Mesothelial cell of epicardium (in vitro differentiated cells): ENCODE data around the gene HNF1B. TPM values are rescaled to one million over a fixed set of nuclear protein-coding genes. Genes with fewer than 3 reads are reported as not detected.

ENCODE experiments used
- DNase-seq, 2 experiments: peaks; one replicate each; pipeline ENCODE4 v3.0.0; 2021; ENCODE audit warnings: low spot score in 2 of 2; ENCODE audit not compliant: unreplicated experiment in 2 of 2
- H3K27ac Mint-ChIP-seq: 2 replicates; pipeline ENCODE4 v1.8.0; 2021; ENCODE audit warnings: mixed read lengths
- H3K27me3 Mint-ChIP-seq: 2 replicates; pipeline ENCODE4 v1.8.0; 2021; ENCODE audit warnings: low read depth, mixed read lengths
- H3K36me3 Mint-ChIP-seq: 2 replicates; pipeline ENCODE4 v1.8.0; 2021; ENCODE audit warnings: mixed read lengths
- H3K4me1 Mint-ChIP-seq: 2 replicates; pipeline ENCODE4 v1.8.0; 2021; ENCODE audit warnings: mixed read lengths
- H3K4me3 Mint-ChIP-seq: 2 replicates; pipeline ENCODE4 v1.8.0; 2021; ENCODE audit warnings: mild to moderate bottlenecking, moderate library complexity, mixed read lengths
- H3K9me3 Mint-ChIP-seq: 2 replicates; pipeline ENCODE4 v1.8.0; 2021; ENCODE audit warnings: mixed read lengths
- total RNA-seq: library from RNA; stranded (reverse); gene quantifications from 3 replicates; pipeline ENCODE4 v1.2.1, GENCODE V29; 2021
- TF ChIP-seq, protein P1 (sequence below): fragments of 200-600 bp; sonication (generic); IDR thresholded peaks from one replicate; pipeline ENCODE4 v1.5.0; 2021; ENCODE audit warnings: antibody characterized with exemption; ENCODE audit not compliant: unreplicated experiment

HNF1B gene
- total RNA-seq, 1 donor from 2014 or later: 0.29 TPM

DNA sequence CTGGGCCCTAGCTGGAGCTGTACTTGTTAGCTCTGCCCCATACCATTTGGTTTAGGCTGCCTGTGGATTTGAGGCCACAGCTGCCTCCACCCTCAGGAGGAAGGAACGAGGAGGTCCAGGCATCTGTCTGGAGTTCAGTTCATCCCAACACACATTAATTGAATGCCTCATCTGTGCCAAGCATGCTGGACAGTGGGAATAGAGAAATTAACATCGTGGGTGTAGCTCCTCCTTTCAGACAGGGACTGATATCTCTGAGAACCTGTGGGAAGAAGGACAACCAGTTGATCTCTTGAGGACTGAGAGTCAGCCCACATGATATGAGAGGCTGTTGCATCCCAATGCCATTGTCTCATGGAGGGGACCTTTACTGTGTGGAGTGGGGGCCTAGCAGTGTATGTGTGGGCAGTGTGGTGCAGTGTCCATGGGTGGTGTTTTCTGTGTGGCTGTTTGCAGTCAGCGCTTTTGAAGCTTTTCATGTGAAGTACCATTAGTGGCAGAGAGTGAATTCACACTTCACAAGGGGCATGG, 72.2 kb downstream of the HNF1B start:
- no peak for DNase-seq
- H3K4me1 Mint-ChIP-seq: peaks cover 19% of the 10 kb centered on the region
- no peak overlapping the region for H3K27ac Mint-ChIP-seq
- no peaks in the 10 kb centered on the region for H3K9me3 Mint-ChIP-seq
- H3K27me3 Mint-ChIP-seq: peaks cover 1% of the 10 kb centered on the region
- no peak overlapping the region for H3K4me3 Mint-ChIP-seq
- H3K36me3 Mint-ChIP-seq: no peaks in the 10 kb centered on the region
- TF ChIP-seq, protein P1, sequence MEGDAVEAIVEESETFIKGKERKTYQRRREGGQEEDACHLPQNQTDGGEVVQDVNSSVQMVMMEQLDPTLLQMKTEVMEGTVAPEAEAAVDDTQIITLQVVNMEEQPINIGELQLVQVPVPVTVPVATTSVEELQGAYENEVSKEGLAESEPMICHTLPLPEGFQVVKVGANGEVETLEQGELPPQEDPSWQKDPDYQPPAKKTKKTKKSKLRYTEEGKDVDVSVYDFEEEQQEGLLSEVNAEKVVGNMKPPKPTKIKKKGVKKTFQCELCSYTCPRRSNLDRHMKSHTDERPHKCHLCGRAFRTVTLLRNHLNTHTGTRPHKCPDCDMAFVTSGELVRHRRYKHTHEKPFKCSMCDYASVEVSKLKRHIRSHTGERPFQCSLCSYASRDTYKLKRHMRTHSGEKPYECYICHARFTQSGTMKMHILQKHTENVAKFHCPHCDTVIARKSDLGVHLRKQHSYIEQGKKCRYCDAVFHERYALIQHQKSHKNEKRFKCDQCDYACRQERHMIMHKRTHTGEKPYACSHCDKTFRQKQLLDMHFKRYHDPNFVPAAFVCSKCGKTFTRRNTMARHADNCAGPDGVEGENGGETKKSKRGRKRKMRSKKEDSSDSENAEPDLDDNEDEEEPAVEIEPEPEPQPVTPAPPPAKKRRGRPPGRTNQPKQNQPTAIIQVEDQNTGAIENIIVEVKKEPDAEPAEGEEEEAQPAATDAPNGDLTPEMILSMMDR: no peak

DNA sequence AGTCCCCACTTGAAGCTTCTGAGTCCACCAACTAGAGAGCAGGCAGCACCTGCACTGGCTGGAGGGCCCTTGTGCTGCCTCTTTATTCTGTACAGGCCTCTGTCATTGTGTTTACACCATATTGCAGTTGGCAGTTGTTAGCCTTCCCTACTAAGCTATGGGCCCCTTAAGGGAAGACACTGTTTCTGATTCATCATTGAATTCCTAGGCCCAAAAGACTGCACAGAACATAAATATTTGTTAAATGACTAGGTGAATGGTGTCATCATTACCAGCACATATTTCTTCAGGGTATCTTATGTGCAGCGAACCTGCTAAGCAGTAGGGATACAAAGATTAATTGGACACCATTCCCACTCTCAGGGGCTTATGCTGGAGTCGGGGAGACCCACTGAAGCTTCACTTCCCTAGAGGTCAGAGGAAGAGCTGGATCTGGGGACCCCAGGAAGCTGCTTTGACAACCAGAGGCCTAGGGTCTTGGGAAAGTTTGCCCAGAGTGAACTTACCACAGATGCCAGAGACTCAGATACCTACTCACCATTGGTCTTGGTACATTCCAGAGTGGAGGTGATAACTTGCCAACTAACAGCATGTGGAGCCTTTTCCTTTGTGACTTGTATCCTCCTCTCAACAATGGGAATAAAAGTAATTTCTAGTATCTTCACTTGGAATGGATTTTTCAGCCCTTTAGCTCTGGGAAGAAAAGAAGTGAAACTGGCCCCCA, 72.9 kb downstream of the HNF1B start:
- peak overlapping the region; percentile 58 for H3K27ac Mint-ChIP-seq
- TF ChIP-seq, protein P1: no peak
- DNase-seq: no peak
- no peaks in the 10 kb centered on the region for H3K36me3 Mint-ChIP-seq
- H3K4me3 Mint-ChIP-seq: no peak overlapping the region
- no peaks in the 10 kb centered on the region for H3K27me3 Mint-ChIP-seq
- no peaks in the 10 kb centered on the region for H3K9me3 Mint-ChIP-seq
- peaks cover 19% of the 10 kb centered on the region for H3K4me1 Mint-ChIP-seq

DNA sequence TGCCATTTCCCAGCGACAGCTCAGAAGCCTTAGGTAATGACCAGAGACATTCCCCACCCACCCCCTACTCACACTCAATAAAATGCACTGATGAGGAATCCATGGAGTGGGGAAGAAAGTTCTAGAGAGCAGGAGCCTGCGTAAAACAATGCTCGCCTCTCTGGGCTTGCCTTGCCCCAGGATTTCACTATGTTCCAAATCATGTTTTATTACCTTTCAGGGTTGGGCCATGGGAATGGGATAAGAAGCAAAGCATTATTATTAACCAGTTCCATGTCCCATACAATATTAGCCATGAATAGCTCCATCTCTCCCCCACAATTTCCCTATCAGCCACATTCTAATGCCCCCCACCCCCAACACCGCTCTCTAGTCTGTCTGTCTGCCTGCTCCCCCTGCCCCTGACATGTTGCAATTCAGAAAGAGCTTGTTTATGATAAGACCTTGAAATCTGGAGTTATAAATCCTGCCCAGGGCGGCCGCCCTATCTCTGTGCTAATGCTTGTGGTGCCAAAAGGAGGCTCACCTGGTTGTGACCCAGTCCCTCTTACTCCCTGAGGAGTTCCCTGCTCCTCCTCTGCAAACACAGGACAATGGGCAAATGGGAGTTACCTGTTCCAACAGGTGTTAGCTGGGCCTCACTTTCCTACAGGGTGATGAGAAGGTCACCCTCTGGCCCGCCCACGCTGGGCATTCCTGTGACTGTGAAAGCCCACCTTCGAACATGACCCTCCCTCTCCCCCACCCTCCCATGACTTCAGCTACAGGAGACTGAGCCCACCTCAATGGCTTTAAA, 73.6 kb downstream of the HNF1B start:
- H3K9me3 Mint-ChIP-seq: no peaks in the 10 kb centered on the region
- H3K27me3 Mint-ChIP-seq: no peaks in the 10 kb centered on the region
- H3K4me3 Mint-ChIP-seq: no peak overlapping the region
- peak overlapping the region; percentile 58 for H3K27ac Mint-ChIP-seq
- TF ChIP-seq, protein P1: no peak
- no peaks in the 10 kb centered on the region for H3K36me3 Mint-ChIP-seq
- peaks cover 19% of the 10 kb centered on the region for H3K4me1 Mint-ChIP-seq
- DNase-seq: no peak

DNA sequence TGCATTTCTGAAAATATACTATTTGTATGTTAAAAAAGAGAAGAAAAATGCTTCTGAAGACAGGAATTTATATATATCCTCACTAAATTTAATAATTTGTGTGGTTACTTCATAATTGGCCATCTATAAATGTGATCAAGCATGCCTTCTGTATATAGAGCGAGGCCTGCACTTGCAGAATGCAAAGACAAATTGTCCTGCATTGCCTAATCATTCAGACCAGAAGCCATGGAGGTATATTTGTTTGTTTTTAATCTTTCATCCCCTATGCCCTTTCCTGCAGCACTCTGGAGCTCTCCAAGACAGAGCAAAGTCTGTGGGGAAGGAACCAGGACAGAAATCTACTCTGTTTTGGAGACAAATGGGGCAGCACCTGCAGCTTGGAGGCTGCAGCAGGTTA, 77.8 kb downstream of the HNF1B start:
- no peaks in the 10 kb centered on the region for H3K9me3 Mint-ChIP-seq
- TF ChIP-seq, protein P1: no peak
- H3K27ac Mint-ChIP-seq: no peak overlapping the region

DNA sequence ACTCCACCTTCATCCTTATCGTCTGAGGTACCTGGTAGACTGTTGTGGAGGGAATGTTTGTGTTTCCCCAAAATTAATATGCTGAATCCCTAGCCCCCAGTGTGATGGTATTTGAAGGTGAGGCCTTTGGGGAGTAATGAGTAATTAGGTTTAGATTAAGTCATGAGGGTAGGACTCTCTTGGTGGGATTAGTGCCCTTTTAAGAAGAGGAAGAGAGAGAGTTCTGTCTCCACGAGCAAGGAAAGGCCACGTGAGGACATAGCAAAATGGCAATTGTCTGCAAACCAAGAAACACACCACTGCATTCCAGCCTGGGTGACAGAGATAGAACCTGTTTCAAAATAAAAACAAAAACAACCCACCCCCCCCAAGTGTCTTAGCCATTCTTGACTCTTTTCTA, 80.6 kb downstream of the HNF1B start:
- no peaks in the 10 kb centered on the region for H3K9me3 Mint-ChIP-seq
- TF ChIP-seq, protein P1: no peak
- H3K27ac Mint-ChIP-seq: no peak overlapping the region
- DNase-seq: no peak
- H3K27me3 Mint-ChIP-seq: peaks cover 8% of the 10 kb centered on the region
- H3K4me1 Mint-ChIP-seq: no peaks in the 10 kb centered on the region
- no peak overlapping the region for H3K4me3 Mint-ChIP-seq
- H3K36me3 Mint-ChIP-seq: no peaks in the 10 kb centered on the region

More for the DNA sequence above, 77.8 kb downstream of the HNF1B start:
- H3K36me3 Mint-ChIP-seq: no peaks in the 10 kb centered on the region
- no peak for DNase-seq
- peaks cover 3% of the 10 kb centered on the region for H3K27me3 Mint-ChIP-seq
- peaks cover 17% of the 10 kb centered on the region for H3K4me1 Mint-ChIP-seq
- no peak overlapping the region for H3K4me3 Mint-ChIP-seq
